Esophagus mucosa (tissue), 1 donor: Measurements from ENCODE around the gene BIK. TPM values are rescaled to one million over a fixed set of nuclear protein-coding genes. Genes with fewer than 3 reads are reported as not detected.
A peak's percentile ranks its signal among the peaks of the same experiment; 100 is the strongest.
"Not testable (repeated sequence)": the region's sequence is repeated elsewhere in the genome, so short reads cannot be mapped to it uniquely, and the experiment has no call there.

Experiments used
- ATAC-seq: fragments of 200-7000 bp; cut with Tn5 transposase; one replicate; pipeline ENCODE4 v1.9.1; 2020
- total RNA-seq: library from RNA; stranded (reverse); gene quantifications from one replicate; pipeline ENCODE4 v1.2.4, GENCODE V29; 2023
- donor health status: DM: yes; HTN: yes; CAD: no.

The BIK gene
- total RNA-seq, 1 donor from 2014 or later: 22.9 TPM

GRCh38 chr22:43104950-43105349 is 5.6 kb upstream of the BIK start:
- not testable (repeated sequence) for ATAC-seq

GRCh38 chr22:43106302-43106701 is 4.2 kb upstream of the BIK start:
- no peak for ATAC-seq

- no peak for ATAC-seq
These were observed 1.0 kb upstream of the BIK start for GRCh38 chr22:43109511-43109910.

- no peak for ATAC-seq
These were observed 568 bp upstream of the BIK start for GRCh38 chr22:43109921-43110443.

- ATAC-seq: peak; percentile 75
These were observed 525 bp downstream of the BIK start for GRCh38 chr22:43110927-43111623.

- peak; percentile 8 for ATAC-seq
These were observed 3.1 kb downstream of the BIK start for GRCh38 chr22:43113526-43114251.

- no peak for ATAC-seq
These were observed 4.4 kb downstream of the BIK start for GRCh38 chr22:43114958-43115357.

- ATAC-seq: no peak
These were observed 6.4 kb downstream of the BIK start for GRCh38 chr22:43116932-43117331.

- peak; percentile 45 for ATAC-seq
These were observed 7.7 kb downstream of the BIK start for GRCh38 chr22:43118024-43118849.

- ATAC-seq: peak; percentile 63
These were observed 8.5 kb downstream of the BIK start for GRCh38 chr22:43118953-43119458.

GRCh38 chr22:43126501-43127165 is 16.1 kb downstream of the BIK start:
- peak; percentile 81 for ATAC-seq

GRCh38 chr22:43127166-43127908 is 16.8 kb downstream of the BIK start:
- ATAC-seq: peak; percentile 91

GRCh38 chr22:43128116-43128515 is 17.6 kb downstream of the BIK start:
- ATAC-seq: no peak

- ATAC-seq: no peak
These were observed 18.4 kb downstream of the BIK start for GRCh38 chr22:43128928-43129424.

- ATAC-seq: no peak
These were observed 19.2 kb downstream of the BIK start for GRCh38 chr22:43129426-43130425.

GRCh38 chr22:43131773-43132501 is 21.4 kb downstream of the BIK start:
- no peak for ATAC-seq

- ATAC-seq: no peak
These were observed 22.9 kb downstream of the BIK start for GRCh38 chr22:43133401-43133800.

GRCh38 chr22:43134553-43134952 is 24.0 kb downstream of the BIK start:
- peak; percentile 1 for ATAC-seq

- ATAC-seq: peak; percentile 47
These were observed 25.0 kb downstream of the BIK start for GRCh38 chr22:43135565-43135964.
